Stimulated activated CD4-positive, alpha-beta T cell treated with anti-CD3 and anti-CD28 coated beads, TNF-alpha, amount 100 ng/mL, for 1 hour (primary cell): Measurements from ENCODE around the gene RBM38.

Source experiments
- DNase-seq, 3 donors: peaks; one replicate each; pipeline ENCODE4 v3.0.0-alpha.2; 2020; ENCODE audit warnings: low read depth in 3 of 3, low spot score in 1 of 3

Gene RBM38

DNA sequence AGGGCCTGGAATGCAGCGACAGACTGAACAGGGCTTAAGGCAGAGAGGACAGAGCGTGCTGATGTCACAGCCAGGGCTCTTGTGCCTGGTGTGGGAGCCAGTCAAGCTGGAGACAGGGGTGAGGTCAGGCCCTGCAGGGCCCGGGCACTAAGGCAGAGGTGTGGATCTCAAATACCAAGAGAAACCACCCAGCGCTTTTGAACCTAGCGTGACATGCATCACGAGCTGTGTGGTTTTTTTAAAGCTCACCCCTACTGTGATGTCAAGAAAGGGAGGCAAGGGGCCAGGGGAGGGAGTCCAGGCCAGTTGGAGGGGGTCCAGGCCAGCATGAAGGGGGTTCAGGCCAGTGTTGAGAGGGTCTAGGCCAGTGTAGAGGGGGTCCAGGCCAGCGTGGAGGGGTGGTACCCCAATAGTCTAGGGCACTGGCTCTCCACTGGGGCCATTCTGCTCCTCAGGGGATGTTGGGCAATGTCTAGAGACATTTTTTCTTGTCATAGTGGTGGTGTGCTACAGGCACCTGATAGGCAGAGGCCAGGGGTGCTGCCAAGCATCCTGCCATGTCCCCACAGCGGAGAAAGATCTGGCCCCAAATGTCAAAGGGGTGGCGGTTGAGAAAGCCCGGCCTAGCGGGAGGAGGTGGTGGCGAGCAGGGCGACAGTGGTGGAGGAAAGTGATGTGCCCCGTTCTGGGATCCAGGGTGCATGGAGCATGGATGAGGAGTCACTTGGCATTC is 42.6 kb downstream of the RBM38 start:
- DNase-seq, result no peak

DNA sequence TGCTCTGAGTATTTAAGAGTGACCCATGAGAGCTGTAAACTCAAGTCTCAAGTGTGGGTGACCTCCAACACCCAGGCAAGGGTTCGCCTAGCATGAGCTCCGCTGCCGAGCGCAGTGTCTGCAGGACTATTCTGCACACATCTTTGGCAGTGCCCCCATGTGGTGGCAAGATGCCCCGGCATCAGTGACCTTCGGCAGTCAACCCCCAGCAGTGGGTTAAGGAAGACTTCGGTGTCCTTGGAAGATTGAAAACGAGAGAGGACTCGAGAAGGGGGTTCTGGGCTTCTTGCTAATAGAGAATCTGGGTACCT is 43.1 kb downstream of the RBM38 start:
- no peak for DNase-seq

DNA sequence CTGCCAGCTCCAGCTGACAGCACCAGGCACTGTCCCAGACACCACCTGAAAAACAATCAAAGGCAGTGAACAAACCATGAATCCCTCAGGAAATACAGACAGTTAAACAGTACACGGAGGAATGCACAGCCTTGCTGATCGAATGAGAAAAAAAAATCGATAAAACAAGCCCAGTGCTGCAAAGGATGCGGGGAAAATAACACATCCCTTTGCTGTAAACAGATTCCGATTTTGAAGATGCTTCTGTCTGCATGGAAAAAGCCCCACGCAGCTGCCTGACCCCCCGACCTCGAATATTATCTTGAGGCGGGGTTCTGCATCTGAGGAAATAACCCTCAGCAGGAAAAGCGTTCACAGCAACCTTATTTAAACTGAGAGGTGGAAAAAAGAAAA is 43.9 kb downstream of the RBM38 start:
- no peak for DNase-seq

DNA sequence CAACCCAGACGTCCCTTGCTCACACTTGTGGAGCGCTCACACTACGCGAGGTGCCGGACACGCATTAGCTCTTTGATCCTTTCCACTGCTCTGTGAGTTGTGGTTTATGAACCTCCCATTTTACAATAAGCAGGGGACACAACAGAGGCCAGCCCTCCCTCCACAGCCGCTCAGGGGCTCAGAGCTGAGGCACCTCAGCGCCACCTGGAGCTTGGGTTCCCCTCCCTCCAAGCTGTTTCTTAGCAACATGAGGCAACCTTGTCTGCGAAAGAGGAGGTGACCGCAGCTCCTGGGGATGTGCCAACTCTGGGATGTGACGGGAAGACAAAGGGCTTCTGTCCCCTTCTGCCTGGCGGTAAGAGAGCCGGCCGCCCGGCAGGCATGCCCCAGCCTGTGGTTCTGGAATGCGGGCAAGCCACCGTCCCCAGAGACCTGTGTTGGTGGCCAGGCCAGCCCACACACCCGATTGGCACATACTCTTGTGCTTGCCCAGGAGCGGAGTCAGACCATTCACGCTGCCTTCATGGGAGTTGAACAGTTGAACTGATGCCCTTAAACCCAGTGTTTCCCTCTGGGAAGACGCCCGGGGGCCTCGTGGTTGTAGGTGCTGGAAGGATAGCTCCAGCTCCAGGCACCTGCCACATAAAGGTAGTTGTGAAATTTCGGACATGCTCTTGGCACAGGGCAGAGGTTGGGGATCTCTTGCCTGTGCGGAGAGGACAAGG is 44.5 kb downstream of the RBM38 start:
- DNase-seq, result no peak

DNA sequence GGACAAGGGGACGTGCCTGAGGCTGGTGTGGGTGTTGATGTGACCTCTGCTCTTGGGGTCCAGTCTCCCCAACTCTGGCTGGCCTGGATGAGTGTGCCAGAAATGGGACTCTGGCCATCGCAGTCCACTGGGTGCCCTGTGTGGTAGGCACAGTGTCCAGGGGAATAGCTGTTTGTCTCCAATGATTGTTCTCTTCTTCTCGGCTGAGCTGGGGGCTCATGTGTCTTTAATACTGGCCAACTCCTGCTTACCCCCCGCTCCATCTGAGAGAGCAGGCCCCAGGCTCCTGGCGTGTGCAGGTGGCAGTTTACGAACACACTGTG is 45.0 kb downstream of the RBM38 start:
- no peak for DNase-seq

DNA sequence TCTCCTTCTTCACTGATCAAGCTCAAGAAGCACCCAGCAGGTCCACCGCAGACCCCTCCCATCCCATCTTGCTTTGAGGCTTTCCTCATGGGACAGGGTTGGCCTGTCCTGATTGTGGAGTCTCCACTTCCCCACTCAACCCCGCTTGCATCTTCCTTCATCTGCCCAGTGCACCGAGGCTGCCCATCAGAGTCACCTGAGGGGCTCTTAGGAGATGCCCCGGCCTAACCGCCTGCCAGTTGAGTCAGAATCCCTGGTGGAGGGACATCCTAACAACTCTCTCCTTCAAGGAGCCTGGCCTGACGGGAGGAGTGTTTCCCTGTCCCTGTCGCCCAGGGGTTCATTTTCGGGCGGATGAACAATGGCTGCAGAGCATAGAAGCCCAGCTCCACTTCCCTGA is 46.1 kb downstream of the RBM38 start:
- no peak for DNase-seq

DNA sequence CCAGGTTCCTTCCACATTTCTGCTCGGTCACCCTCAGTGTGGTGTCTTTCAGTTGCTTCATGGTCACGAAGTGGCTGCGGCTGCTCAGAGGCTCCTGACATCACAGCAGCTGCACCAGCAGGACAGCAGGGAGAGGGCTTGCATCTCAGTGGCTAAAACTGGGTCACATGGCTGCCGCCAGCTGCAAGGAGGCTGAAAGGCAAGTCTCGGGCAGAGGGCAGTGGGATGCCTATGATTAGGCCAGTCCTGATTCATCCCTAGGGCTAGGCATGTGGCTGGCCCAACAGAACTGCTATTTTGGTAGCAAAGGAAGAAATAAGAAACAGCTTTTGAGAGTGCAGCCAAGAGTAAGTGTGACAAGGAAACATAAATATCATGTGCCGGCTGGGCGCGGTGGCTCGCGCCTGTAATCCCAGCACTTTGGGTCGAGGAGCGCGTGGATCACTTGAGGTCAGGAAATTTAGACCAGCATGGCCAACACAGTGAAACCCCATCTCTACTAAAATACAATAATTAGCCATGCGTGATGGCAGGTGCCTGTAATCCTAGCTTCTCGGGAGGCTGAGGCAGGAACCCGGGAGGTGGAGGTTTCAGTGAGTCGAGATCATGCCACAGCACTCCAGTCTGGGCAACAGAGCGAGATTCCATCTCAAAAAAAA is 46.6 kb downstream of the RBM38 start:
- DNase-seq, result no peak

DNA sequence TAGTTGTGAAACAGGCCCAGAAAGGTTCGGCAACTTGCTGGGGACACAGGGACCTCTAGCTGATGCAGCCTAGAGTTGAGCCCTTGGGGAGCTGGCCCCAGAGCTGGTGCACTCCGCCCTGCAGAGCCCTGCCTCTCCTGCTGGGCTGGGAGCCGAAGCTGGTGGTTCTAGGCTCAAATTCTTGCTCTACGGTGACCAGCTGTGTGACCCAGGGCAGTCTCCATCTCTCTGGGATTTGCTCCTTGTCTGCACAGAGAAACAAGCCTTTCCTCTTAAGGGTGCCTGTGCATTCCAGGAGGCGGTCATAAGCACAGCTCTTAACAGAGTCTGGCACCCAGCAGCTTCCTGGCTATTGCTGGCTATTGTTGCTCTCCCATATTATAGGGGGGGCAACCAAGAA is 47.4 kb downstream of the RBM38 start:
- no peak for DNase-seq

DNA sequence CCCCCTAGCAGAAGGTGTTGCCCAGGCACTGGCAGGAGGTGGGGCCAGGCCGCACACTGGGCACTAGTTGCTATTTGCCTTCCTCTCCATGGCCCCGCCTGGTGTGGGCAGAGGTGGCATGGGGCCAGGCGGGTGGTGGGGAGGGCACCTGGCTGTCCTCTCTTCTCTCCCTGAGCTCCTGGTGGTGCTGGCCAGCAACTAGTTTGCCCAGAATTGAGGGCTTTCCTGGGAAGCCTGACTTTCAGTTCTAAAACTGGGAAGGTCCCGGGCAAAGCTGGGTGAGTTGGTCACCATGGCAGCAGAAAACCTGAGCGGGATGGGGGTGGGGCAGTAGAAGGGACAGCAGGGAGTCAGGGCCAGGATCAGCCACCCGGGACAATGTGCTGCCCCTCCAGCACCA is 48.2 kb downstream of the RBM38 start:
- no peak for DNase-seq

DNA sequence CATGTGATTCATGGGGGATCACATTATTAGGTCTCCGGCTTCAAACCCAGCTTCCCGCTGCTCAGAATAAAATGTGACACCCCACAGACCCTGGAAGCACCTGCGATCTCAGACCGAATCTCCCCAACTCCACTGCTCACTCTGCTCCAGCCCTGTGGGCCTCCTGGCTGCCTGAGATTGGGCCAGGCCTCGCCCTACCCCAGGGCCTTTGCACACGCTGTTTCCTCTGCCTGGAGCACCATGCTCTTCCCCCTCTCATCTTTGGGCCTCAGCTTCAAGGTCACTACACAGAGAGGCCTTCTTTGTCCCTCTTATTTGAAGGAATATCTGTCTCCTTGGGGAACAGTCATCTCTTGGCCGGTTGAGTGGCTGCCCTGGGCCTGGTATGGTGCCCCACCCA is 48.8 kb downstream of the RBM38 start:
- no peak for DNase-seq

DNA sequence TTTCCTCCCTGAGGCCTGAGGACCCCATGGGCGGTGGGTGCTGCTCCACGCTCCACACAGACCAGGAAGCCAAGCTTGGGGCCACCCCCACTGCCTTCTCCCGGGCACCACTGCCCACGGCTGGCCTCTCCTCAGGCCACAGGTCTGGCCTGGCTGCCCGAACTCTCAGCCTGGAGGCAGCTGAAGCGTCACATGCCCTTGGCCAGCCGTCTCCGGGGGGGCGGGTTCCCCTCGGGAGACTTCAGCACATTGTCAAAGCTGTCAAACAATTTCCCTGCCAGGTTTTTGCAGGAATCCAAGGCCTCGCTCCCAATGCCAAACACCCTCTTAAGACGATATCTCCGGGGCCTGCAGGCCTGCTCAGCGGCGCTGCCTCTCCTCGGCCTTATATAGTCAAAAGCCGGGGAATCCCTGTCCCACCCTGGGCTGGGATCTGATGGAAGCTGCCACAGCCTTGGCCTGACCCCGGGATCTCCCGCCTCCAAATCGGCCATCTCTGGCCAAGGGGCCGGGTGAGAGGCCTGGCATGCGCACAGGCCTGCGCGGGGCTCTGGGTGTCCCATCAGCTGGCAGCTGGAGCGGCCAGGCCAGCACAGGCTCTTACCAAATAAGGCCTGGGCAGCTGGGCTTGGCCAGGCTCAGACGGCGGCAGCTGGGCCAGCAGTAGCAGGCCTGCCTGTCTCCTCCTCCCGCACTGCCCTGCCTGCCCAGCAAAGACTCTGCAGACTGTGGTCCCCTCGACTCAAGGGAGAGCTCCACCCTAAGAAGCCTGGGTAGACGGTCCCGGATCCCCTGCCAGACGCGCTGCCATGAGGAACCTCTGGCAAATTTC is 49.7 kb downstream of the RBM38 start:
- DNase-seq, result no peak

DNA sequence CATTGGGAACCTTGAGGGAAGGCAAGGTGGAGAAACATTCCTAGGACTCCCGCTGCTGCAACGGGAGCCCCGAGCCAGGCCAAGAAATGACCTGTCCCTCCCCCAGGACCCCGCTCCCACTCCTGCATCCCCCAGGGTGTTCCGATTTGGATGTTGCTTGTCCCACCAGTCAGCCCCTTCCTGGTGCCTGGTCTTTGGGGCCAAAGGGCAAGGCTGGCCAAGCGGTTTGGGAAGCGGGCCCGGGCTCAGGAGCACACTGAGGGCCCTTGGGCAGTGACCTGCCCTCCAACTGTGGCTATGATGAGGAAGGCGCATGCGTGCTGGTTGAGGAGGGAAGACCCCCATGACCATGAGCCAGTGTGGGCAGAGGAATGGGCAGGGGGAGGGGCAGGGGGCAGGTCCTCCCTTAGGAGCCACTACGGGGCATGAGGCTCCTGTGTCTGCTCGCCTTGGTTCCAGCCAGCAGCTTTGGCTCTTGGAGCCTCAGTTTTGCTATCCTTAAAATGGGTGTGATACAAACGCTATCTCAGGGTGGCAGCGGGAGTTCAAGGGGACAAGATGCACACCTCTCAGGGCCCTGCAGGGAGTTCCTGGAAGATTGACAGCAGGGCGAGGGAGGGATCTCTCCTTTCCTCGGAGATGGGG is 50.4 kb downstream of the RBM38 start:
- no peak for DNase-seq

DNA sequence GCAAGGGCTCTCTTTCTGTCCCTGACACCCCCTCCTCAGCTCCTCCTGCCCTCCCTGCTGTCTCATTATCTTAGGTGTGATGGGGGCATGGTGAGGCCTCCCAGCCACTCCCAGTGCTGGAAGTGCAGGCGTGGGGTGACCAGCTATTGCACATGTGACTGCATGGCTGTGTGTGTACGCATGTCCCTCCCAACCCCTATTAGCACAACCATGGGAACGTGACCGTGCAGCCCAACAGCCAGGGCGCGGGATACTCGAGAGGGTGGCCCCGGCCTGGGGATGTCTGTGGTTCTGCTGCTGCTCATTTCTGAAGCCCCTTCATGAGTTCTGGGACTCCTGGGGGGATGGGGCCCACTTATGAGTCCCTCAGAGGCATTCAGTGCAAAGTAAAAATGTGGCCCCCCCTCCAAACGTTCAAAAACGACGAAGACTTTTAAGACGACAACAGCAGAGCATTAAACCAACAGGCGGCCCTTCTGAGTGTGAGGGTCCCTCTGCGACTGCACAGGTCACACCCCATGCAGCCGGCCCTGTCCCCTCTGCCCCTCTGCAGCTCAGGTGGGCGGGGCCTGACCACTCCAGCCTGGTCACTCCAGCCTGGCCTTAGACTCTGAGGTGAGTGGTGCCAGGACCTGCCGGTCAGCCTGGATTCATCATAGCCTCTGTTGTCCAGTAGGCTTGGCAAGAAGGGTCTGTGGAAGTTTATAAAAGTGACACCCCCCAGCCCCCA is 51.1 kb downstream of the RBM38 start:
- no peak for DNase-seq

DNA sequence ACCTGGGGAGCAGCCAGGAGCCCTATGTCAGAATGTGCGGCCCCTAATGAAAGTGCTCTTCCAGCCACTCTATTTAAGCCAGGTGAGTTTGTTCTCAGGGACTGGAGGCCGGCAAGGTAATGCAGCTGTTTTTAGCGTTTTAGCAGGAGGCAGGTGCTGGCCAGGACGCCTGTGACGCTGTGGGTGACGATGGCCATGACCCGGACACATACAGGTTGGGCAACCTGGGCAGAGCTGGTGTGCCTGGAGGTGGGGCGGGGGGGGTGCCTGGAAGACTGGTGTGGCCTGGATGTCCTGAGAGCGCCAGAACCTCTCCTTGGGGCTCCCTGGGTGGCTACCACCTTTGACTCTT is 51.7 kb downstream of the RBM38 start:
- DNase-seq, result no peak

DNA sequence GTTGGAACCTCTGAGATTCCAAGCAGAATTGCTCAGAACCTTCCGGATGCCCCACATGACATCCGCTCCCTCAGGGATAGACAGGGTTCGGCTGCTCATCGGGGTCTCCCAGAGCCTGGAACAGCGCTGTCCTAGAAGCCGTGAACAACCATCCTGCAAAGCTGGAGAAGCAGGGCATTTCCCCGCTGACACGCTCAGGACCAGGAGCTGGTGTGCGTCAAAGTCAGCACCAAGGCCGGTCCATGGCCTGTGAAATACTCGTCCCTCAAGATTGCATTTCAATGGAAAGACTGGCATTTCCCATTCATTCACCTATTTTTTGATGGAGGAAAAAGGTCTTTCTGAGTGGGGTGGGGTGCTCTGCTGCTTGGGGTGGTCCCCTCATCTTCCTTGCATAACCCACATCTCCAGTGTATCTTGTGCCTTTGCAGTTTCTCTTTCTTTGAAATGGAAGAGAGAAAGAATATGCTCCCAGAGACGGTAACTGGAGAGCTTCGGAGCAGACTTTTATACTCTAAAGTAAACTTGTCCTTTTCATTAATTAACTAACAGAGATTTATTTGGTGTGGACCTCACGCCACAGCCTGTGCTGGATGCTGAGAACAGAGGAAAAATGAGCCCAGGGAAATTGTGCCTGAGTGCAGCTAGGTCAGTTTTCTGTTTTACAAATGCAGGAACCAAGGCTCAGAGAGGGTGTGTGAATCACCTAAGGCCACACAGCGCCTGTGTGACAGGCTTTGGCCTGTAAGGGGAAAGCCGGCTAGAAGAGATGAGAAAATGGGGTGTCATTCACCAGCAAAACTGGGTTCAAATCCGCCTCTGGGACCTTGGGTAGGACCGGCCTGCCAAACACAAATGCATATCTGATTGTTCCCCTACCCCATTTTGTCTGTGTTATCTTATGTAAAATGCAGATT is 52.4 kb downstream of the RBM38 start:
- no peak for DNase-seq

DNA sequence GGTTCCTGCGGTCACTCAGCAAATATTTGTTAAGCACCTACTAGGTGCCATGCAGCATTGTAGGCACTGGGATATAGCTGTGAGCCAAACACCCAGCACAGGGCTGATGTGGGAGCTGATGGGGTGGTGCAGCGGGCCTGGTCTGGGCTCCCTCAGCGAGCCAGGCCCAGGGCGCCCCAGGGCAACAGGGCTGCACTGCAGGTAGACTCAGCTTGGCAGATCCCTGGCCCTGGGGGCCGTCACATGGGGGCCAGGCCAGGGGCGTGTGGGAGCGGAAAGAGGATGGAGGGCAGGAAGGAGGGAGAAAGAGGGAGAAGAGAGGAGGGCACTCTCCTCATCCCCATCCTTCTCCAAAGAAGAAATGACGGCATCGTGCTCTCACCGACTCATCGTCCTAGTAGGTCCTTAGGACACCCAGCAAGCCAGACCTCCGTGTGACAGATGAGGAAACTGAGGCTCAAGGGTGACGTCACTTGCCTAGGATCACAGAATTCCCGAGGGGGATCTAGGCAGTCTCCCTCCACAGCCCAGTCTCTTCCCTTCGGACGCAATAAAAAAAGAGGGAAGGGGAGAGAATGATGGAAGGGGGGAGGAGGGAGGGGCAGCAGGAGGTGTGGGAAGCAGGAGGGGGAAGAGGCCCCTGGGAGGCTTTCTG is 53.3 kb downstream of the RBM38 start:
- no peak for DNase-seq

DNA sequence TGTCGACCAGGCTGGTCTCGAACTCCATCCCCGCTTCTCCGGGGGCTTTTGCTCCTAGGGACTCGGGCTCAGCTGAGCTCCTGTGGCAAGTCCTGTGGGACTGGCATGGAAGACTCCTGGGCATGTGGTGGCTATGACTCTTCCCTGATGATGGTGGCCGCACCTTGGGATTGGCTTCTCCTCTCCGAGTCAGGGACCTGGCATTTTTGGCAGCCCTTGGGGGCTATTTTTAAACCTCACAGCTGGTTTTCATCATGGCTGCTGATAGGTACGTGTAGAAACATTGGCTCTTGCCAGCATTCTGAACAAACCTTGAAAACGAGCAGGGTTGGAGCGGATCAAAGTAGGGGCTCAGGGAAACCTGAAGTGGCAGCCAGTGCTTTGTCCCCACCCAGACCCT is 54.1 kb downstream of the RBM38 start:
- DNase-seq, result no peak

DNA sequence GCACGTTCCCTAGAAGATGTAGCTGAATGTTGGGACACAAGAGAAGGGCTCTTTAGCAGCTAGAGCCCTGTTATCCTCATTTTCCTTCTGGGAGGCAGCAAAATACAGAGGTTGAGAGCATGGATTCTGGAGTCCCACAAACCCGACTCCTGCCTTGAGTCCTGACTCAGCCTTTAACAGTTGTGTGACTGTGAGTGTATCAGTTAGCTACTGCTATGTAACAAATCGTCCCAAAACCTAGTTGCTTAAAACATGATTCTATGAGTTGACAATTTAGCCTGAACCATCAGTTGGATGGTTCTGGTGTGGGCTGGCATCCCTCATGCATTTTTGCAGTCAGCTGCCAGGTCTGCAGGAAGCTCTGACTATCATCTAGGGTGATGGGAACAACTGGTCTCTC is 54.6 kb downstream of the RBM38 start:
- no peak for DNase-seq

DNA sequence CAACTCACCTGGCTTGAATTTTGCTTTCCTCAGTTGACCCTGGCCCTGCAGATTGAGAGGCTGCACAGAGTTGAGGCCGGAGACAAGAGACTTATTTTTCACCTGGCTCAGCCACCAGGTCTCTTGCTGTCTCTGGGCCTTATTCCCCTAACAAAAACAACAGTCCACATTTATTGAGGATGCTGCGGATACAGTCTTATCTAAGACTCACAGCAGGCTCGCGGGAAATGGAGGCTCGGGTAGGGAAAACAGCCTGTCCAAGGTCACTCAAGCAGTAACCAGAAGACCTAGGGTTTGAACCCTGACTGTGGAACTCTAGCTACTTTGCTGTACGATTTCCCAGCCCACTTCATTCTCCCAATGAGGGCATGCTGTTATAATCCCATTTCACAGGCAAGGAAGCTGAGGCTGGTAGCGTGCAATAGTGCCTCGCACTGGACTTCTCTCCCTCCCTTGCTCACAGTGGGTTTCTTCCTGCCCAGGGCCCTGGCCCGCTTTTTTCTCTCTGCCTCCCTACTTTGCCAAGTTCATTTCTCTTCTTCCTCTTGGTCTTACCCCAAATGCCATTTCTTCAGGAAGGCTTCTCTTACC is 57.7 kb downstream of the RBM38 start:
- no peak for DNase-seq
